GM12878 (cell line): ENCODE results near the gene AQP9.

Experiments
- CHD1 ChIP-seq: IDR thresholded peaks from 2 replicates; pipeline ENCODE4 v1.6.1; 2012; ENCODE audit warnings: low read depth, low read length, improper control_type of control experiment
- CREB1 ChIP-seq: IDR thresholded peaks from 2 replicates; pipeline ENCODE4 v1.6.1; 2012; ENCODE audit warnings: low read depth, mild to moderate bottlenecking, inconsistent platforms
- CTCF ChIP-seq, 3 experiments: IDR thresholded peaks in 2 of 3; conservative IDR thresholded peaks in 1 of 3; 2 replicates each; pipeline ENCODE4 v1.5.1; 2011; ENCODE audit warnings: low read depth in 3 of 3, low read length in 3 of 3, mild to moderate bottlenecking in 3 of 3, control low read depth in 2 of 3, moderate library complexity in 2 of 3, inconsistent platforms in 1 of 3, mixed read lengths in 1 of 3; ENCODE audit not compliant: control insufficient read depth in 2 of 3, insufficient read depth in 1 of 3; ENCODE audit errors: extremely low read depth in 1 of 3
- E2F8 ChIP-seq: fragments of 450-650 bp; IDR thresholded peaks from 2 replicates; pipeline ENCODE4 v1.6.1; 2018; ENCODE audit warnings: mild to moderate bottlenecking, low read depth, moderate library complexity; ENCODE audit not compliant: partially characterized antibody
- EZH2 ChIP-seq: IDR thresholded peaks from 2 replicates; pipeline ENCODE4 v1.6.1; 2012; ENCODE audit warnings: low read depth, mild to moderate bottlenecking, control low read depth, inconsistent platforms, low read length, borderline replicate concordance; ENCODE audit not compliant: control insufficient read depth
- FOXK2 ChIP-seq: fragments of 450-650 bp; IDR thresholded peaks from 2 replicates; pipeline ENCODE4 v1.6.1; 2017; ENCODE audit warnings: mild to moderate bottlenecking, moderate library complexity
- FOXM1 ChIP-seq: IDR thresholded peaks from 2 replicates; pipeline ENCODE4 v1.6.1; 2012; ENCODE audit warnings: low read depth, mild to moderate bottlenecking, inconsistent platforms, low read length, moderate library complexity
- MYB ChIP-seq: fragments of 150-350 bp; IDR thresholded peaks from 2 replicates; pipeline ENCODE4 v1.6.1; 2014; ENCODE audit warnings: mild to moderate bottlenecking, low read depth, low read length, borderline replicate concordance
- POLR2A ChIP-seq: IDR thresholded peaks from 2 replicates; pipeline ENCODE4 v1.6.1; 2011; ENCODE audit warnings: low read depth, mild to moderate bottlenecking, low read length
- POU2F2 ChIP-seq: IDR thresholded peaks from 3 replicates; pipeline ENCODE4 v1.6.1; 2011; ENCODE audit warnings: low read depth, mild to moderate bottlenecking, low read length, borderline replicate concordance
- RAD51 ChIP-seq: fragments of 450-650 bp; IDR thresholded peaks from 2 replicates; pipeline ENCODE4 v1.6.1; 2016; ENCODE audit warnings: moderate library complexity, mild to moderate bottlenecking, inconsistent platforms
- REST ChIP-seq: IDR thresholded peaks from 2 replicates; pipeline ENCODE4 v1.6.1; 2012; ENCODE audit warnings: mild to moderate bottlenecking, low read depth, low read length
- SP1 ChIP-seq: IDR thresholded peaks from one replicate; pipeline ENCODE4 v1.6.1; 2011; ENCODE audit warnings: low read depth, low read length

- TF ChIP-seq RAD51, result no peak
- no peak for TF ChIP-seq MYB
- TF ChIP-seq POU2F2, result no peak
- TF ChIP-seq CHD1, result no peak
- TF ChIP-seq CTCF (IDR thresholded peaks at IDR 0.05 in 2 of 3, conservative IDR thresholded peaks at IDR 0.05 in 1 of 3; ENCODE audit: control insufficient read depth in 2 of 3, extremely low read depth in 1 of 3, insufficient read depth in 1 of 3, low read depth in 3 of 3, low read length in 3 of 3), result no peak
- no peak for TF ChIP-seq FOXK2
- no peak for TF ChIP-seq SP1
- no peak for TF ChIP-seq FOXM1
- TF ChIP-seq CREB1, result no peak
- TF ChIP-seq EZH2, result no peak
- TF ChIP-seq E2F8, result no peak
- no peak for TF ChIP-seq POLR2A
- no peak for TF ChIP-seq REST
Measured at GRCh38 chr15:58201516-58201915, 63.3 kb downstream of the AQP9 start.
